GM18868 (cell line): Measurements from ENCODE around the gene NAP1L4.

ENCODE experiments used
- ATAC-seq: cut with Tn5 transposase; IDR thresholded peaks from one replicate; pipeline ENCODE4 v1.9.1; 2021; ENCODE audit warnings: mild to moderate bottlenecking, moderate library complexity; ENCODE audit not compliant: unreplicated experiment

NAP1L4 gene

DNA sequence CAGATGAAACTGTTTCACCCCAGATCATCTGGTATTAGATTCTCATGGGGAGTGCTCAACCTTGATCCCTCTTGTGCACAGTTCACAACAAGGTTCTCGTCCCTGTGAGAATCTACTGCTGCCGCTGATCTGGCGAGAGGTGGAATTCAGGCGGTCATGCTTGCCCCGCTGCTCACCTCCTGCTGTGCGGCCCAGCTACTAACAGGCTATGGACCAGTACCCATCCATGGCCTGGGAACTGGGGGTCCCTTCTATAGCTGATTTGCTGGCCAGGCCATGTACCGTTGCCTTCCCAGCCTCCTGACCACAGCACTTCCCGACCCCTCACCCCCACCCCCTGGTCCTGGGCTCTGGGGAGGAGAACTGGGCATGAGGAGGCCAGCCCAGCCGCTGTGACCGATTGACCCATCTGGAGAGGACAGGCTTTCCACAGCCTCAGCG lies 65.5 kb downstream of the NAP1L4 start:
- ATAC-seq = no peak

DNA sequence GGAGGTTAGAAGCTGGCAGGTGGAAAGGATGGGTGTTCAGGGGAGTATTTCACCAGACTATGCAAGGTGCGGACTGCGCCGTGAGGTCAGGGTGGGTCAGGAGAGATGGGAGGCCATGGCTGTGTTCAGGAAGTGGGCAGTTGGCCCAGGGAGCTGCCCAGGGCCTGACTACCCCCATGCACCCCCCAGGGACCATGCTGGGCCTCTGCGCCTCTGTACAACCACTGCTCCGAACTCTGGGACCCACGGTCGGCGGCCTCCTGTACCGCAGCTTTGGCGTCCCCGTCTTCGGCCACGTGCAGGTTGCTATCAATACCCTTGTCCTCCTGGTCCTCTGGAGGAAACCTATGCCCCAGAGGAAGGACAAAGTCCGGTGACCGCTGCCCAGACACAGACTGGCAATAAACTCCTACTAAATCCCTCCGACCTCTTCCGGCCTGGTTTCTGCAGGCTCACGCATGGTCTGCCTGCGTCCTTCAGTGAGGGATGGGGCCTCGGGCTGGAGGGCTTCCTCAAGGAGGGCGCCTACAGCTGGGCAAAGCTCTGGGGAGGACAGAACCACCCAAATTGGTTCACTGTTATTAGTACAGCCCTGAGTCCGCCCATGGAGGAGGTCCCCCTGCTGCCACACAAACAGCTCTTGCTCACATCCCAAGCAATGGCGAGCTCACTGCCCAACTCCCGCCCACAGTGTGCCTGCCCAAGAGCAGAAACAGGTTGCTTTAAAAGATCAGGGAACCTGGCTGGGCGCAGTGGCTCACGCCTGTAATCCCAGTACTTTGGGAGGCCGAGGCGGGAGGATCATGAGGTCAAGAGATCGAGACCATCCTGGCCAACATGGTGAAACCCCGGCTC lies 67.1 kb downstream of the NAP1L4 start:
- no peak for ATAC-seq

DNA sequence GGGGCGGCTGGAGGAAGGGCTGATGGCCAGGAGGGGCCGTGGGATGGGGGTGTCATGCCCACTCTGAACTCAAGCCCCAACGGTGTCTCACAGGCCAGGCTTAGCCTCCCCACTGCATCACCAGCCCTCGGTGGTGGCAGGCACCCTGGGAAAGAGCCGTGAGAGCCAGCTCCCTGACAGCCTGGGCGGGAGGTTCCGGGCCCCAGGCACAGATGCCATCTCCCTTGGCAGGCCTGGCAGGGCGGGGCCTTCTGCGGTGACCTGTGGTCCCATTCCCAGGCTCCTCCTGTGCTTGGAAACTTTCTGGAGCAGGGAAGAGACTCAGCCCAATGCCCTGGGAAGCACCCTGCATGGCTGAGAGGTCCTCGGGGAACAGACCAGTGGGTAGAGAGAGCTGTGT lies 67.7 kb downstream of the NAP1L4 start:
- ATAC-seq = no peak

DNA sequence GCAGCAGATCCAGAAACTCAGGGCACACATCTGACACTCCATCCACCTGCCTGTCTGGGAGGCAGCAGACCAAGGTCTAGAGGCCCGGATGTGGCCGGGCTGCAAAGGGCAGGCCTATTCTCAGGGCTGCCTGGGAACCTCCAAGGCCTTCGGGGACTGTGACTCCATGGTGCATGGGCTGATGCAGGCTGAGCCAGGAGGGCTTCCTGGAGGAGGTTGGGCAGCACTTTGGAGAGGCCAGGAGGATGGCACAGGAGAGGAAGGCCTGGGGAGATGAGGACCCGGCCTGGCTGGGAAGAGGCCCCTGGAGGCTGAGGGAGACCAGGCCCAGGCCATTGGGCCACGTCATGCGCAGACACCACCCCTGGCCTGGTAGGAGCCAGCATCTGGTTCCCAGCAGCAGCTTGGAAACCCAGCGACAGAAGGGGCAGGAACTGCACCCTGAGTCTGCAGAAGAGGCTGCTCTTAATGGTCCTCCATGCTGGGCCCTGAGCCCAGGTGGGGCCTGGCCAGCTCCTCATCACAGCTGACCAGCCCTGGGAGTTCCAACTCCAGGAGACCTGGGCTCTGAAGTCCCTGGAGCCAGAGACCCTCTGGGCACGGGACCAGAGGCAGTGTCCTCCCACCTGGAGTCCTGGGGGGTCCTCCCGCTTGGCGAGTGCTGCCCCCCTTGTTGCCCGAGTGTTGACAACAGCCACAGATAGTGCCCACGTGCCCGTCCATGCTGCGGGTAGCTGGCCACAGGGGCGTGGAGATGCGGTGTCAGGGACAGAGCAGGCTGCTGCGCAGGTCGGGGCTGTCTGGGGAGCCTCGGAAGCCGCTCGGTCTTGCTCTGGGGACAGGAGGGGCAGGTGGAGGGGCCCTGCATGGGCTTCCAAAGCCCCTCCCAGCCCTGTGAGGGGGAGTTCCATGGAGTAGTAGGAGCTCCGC lies 68.4 kb downstream of the NAP1L4 start:
- ATAC-seq = no peak

DNA sequence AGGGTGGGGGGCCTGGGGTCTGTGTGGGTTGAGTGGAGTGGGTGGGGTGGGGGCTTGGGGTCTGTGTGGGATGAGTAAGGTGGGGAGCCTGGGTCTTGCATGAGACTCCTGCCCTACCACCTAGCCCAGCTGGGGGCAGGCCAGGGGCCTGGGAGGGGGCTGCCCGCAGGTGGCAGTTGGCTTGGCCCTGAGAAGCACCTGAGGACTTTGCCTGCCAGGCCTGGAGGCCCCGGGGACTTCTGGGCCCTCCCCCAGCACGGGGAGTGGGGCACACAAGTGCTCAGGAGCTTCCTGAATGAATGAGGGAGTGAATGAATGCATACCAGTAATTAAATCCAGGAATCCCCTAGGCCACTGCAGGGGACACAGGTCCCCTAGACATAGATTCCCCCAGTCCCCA lies 69.5 kb downstream of the NAP1L4 start:
- no peak for ATAC-seq

DNA sequence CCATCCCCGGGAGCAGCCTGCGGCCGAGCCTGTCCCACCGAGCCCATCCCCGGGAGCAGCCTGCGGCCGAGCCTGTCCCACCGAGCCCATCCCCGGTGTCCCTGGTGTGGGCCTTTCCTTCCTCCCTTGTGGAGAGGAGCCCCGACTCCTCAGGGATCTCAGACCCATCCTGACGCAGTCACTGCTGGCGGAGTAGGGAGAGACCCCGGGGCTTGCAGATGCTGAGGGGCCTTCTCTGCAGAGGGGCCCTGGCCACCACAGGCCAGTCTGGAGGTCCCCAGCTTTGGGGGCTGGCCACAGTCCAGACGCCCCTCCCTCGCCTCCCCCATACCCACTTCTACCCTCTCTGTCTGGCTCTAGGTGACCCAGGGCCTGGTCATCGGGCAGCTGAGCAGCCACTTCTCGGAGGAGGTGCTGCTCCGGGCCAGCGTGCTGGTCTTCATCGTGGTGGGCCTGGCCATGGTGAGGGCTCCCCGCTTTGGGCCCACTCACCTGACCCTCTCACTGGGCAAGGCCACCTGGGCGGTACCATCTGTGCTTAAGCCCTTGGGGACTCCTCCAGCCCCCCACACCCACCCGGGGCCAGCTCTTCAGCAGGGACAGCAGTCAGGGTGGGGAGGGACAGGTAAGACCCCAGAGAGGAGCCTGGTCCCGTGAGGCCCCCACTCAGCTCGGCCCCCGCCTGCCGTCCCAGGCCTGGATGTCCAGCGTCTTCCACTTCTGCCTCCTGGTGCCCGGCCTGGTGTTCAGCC lies 70.2 kb downstream of the NAP1L4 start:
- ATAC-seq = no peak

DNA sequence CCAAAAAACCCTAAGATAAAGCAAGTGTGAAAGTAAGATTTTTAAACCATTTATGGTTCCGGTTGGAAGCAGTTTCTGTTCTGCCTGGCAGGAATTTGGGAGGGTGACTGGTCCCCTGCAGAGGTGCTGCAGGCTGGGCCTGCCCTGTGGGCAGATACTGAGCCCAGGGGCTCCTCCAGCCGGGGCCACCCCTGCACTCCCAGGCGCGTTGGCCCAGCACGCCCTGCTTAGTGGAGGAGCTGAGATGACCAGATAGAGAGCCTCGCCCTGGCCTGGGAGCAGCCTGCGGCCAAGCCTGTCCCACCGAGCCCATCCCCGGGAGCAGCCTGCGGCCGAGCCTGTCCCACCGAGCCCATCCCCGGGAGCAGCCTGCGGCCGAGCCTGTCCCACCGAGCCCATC lies 70.9 kb downstream of the NAP1L4 start:
- no peak for ATAC-seq

DNA sequence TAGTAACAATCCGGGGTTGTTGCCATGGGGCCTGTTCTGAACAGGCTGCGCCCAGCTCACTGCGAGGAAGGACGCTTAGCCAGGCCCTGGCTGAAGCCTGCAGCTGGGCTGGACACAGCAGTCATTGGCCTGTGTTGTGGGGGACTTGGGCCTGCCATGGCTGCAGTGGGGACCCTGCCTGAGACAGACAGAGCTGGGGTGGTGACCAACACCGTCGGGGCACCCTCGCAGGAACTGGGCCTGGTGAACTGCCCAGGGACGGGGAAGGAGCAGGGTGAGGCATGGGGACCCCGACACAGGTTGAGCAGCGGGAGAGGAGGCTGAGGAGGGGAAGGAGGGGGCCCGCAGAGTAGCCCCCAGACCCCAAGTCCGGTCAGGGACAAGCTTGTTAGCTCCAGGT lies 71.8 kb downstream of the NAP1L4 start:
- no peak for ATAC-seq

DNA sequence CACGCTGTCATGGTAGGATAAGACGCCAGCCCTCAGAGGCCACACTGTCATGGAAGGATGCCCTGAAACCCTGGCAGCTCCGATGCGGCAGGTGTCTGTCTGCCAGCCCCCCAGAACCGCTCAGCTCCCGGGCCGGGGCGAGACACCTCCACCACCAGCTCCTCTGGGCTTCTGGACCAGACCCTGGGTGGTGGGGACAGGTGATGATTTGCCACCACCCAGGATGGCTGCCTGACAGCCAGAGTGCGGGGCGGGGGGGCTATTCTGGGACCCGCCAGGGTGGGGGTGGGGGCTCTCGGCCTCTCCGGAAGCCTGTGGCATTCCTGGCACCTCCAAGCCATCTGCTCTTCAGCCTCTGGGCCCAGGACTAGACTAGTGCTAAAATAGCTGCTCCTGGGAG lies 72.3 kb downstream of the NAP1L4 start:
- ATAC-seq = no peak

DNA sequence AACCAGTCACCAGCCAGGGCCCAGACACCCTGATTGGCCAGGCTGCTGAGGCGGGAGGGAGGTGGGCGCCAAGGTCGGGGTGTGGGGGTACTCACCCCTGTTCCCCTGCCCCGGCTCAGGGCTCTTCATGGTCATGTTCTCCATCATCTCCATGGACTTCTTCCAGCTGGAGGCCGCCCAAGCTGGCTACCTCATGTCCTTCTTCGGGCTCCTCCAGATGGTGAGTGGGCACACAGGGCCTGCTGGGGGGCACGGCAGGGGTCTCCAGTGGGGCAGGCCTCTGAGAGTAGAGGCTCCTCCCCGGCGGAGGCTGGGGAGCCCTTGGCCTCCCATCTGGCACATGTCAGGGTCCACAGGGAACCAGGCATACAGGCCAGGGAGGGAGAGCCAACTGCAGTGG lies 72.9 kb downstream of the NAP1L4 start:
- no peak for ATAC-seq

DNA sequence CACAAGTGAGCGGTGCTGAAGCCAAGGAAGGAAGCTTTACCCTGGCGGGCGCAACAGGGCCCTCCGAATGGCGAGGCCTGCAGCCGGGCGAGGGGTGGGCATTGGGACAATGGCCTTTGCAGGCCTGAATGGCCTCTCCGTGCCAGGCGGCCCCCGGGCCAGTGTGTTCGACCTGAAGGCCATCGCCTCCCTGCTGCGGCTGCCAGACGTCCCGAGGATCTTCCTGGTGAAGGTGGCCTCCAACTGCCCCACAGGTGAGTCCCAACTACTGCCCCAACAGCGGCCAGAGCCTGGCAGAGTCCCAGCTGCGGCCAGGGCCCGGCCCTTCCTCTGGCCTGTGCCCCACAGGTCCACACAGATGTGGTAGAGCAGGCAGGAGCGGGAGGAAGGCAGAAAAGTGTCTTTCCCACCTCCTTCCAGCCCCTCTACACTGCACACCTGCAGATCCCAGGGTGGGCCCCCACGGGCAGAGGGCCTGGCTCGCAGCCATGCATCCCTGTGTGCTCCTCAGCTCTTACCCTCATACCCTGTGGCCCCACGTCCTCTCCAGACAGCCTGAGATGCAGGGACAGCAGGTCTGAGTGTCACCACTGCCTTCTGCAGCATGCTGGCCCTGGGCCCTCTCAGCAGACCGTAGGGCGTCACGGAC lies 74.2 kb downstream of the NAP1L4 start:
- ATAC-seq = no peak

DNA sequence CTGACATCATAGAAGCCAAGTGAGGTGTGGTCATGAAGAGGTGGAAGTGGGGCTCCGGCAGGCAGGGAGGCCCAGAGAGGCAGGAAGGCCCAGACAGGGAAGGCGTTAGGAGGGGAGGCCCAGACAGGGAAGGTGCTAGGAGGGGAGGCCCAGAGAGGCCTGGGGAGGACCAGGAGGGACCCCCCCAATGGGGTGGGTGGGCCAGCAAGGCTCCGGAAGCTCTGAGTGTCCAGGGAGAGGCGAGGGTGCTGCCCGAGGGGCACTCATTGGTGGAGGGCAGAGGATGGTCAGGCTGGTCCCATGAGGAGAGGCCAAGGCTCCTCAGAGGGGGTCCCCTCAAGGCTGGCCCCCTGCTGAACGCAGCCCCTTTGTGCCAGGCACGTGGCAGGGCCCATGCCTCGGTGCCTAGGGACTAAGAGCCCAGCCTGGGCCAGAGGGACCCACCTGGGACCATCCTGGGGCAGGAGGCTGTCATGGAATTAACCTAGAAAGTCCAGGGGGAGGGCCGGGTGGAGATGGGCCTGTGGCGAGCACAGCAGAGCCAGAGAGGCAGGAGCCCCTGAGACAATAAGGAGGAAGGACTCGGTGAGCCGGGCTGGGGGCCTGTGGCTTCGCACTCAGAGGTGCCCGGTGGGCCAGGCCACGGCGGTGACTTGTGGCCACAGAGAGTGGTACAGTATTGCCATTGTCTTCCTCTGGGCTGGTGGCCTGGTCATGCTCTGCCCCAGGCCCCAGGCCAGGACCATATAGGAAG lies 75.1 kb downstream of the NAP1L4 start:
- no peak for ATAC-seq

DNA sequence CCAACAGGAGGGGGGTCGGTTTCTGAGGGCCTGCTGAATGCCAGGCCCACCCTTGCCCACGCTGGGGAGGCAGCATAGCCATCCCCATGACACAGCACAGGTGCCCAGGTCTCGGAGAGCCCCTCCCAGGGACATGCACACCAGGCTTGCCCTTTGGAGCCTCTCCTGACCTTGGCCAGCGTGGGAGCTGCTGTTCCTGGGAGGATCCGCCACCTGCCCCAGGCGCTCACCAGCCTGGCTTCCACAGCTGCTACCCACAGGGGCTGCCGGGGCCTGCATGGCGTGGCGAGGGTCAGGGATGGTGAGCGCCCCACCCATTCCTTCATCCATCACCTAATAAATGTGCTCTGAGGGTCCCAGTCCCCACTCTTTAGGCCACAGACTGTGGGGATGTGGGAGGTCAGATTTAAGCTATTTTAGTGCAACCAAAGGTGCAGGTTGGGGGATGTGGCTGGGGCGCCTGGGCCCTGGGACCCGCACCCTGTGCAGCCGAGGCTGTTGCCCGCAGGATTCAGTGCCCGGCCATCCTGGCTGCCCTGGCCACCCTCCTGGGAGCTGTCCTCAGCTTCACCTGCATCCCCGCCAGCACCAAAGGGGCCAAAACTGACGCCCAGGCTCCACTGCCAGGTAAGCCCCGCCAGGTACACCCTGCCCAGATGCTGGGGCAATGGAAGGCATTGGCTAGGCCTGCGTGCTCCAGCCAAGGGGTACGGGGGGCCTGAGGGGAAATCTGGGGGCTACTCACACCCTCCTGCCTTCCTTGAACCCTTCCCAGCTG lies 75.8 kb downstream of the NAP1L4 start:
- ATAC-seq = no peak

DNA sequence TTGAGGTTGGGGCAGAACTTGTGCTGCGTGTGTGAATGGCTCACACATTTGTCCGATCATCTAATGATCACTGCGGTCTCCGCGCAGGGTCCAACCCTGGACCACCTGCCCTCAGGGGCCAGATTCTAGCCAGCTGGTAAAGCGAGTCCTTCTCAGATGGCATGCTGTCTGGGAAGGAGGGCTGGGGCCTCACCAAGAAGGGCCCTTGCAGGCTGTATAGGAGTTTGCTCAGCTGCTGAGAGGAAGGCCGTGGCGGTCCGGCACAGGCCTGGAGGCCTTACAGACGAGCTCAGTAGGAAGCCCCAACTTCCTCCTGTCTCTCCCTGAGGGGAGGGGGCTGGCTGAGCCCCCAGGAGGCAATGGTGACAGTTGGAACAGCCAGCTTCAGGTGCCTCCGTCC lies 76.7 kb downstream of the NAP1L4 start:
- no peak for ATAC-seq

DNA sequence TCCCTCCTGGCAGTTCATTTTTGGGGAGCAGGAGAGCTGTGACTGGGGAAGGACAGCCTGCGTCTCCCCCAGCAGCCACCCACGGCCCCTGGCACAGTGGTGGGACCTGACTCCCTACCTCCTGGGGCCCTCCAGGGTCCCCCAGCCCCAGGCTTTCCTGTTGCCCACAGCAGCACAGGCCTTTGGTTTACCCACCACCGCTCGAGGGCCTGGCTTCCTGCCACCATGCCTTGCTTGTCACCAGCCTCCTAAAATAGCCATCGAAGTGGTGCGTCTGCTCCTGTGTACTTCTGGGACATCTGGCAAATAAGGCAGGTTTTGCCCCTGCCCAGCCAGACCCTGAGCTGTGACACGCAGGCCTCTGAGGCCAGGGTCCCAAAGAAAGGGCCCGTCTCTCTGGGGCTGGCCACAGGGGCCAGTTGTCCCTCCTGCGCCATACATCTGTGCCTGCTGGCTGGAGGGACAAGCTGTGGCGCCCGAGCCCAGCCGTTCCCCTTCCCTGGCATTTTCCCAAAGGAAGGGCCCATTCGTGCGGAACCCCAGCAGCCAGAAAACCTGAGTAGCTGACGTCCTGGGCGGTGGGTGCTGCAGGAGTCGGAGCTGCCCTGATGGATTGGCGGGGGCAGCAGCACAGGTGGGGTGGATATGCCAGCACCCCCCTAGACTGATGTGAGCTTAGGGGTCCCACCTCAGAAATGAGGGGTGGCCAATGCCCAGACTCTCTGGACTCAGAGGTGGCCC lies 77.5 kb downstream of the NAP1L4 start:
- no peak for ATAC-seq

DNA sequence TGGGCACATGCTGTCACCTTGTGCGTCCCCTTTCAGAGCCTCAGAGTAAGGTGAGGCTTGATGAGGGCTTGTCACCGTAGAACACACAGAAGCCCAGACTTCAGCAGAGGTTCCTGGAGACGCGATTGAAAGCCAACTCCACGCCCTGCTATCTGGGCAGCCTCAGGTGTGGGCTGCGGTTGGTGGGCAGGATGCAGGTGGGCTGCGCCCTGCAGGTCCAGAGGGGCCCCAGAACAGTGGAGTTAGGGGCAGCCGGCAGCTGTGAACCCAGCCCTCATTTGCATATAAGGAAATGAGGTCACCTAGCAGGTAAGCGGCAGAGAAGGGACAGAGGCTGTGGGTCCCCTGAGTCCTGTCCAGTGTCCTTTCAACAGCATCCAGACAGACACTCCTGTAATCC lies 78.4 kb downstream of the NAP1L4 start:
- ATAC-seq = no peak

DNA sequence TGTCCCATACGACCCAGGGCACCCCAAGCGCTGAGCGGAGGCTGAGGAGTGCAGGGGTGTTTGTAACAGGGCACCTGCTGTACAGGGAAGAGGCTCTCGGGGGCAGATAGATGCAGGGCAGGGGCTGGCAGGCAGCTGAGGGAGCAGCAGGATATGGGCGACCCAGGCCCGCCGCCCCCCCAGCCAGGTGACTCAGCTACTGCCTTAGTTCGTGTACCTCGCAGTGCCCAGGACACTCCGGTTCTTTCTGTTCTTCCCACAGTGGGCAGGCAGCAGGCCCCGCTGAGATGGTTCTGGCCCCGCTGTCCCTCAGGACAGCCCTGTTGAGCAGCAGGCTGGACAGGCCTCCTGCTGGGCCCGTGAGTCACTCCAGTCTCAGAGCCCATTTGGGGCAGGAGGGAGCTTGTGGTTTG lies 79.1 kb downstream of the NAP1L4 start:
- no peak for ATAC-seq

DNA sequence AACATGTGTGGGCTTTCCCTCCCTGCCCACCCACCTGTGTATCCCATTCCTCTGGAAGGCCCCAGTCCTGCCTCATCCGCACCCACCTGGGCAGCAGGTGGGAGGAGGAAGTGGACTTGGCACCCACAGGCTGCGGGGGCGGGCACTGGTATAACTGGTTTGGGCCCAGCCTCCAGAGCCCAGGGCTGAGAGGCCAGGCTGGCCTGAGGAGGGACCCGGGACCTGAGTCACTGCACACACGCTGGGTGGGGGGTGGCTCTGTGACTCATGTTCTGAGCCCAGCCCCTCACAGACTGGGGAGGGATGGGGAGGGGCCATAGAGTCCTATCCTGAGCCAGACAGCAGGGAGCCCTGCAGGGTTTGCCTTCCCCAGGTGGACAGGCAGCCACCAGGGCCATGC lies 79.6 kb downstream of the NAP1L4 start:
- ATAC-seq = no peak
